ENCODE measurements around the gene MALL. TPM values are rescaled to one million over a fixed set of nuclear protein-coding genes. Genes with fewer than 3 reads are reported as not detected.
"Not testable (repeated sequence)": the region's sequence is repeated elsewhere in the genome, so short reads cannot be mapped to it uniquely, and the experiment has no call there.

The MALL gene
- polyA plus RNA-seq, 1 donor: 15.2 TPM

- DNase-seq: no peak
Measured at GRCh38 chr2:110099471-110100225, 16.0 kb downstream of the MALL start.

- no peak for DNase-seq
Measured at GRCh38 chr2:110099038-110099425, 16.6 kb downstream of the MALL start.

- no peak for DNase-seq
Measured at GRCh38 chr2:110097506-110098220, 18.0 kb downstream of the MALL start.

DNA sequence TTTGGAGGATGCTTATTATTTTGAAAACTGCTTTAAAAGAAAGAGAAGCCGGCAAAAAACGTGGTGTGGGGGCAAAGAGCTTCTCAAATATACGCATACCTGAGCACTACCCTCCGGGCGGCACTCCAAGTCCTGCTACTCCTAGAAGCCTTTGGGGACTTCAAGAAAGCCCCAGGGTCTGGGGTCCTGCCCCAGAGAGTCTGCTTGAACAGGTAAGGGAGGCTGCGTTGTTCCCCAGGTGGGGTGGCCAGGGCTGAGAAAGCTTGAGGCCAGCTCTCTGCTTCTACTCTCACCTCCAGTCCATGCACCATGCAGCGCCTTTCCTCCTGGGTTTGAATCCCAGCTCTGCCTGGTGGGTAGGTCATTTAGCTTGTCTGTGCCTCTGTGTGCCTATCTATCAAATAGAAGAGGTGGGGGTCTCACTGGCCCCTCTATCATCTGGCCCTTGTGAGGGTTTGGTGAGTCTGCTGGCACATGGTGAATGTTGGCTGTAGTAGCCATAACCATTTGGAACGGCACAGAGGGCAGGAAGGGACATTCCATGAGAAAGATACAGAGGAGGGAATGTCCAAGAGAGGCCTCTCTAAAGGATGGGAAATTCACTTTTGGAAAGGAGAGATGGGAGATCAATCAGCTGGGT lies 19.5 kb downstream of the MALL start:
- no peak for DNase-seq

DNA sequence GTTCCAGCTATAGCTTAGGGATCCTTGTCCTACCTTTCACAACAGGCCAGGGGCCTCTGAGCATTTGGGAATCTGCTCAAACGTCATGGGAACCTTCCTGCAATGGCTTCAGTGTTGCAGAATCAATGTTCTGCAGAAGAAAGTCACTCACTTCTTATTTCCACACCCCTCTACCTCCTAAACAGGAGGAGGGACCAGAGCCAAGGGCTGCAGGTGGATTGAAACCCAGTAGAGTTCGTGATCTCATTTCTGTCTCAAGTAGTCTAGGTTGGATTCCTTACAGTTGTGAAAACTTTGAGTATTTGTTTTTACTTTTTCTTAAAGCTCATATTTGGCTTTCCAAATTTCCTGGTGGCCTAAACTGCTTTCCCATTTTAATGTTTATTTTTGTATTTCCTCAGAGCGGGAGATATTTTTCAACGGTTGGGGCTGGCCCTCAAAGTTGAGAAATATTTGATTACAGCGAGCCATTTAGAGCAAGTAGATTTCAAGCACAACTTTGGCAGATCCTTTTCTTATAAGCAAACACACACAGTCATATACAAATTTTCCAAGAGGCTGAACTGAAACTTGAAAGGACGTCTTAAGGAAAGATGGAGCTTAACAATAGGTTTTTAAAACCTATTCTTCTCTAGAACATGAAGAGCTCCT lies 20.6 kb downstream of the MALL start:
- DNase-seq: not testable (repeated sequence)

DNA sequence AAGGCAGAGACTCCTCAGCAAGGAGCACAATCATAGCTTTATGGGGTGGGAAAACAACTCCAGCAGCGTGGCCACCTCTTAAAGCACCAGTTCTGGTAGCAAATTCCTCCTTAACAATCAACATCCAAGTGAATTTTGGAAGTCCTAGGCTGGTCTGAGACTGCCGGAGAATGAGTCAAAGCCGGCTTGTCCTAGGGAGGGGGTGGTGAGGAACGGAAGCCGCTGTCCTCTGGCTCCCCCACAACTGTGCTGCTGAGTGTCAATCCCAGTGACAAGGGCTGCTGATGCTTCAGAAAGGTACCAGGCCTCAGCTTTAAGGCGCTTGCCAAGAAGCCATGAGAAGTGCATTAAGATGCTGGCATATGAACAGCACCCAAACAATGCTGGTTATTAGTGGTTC lies 21.7 kb downstream of the MALL start:
- DNase-seq: not testable (repeated sequence)

- DNase-seq: not testable (repeated sequence)
Measured at GRCh38 chr2:110090164-110090563, 25.5 kb downstream of the MALL start.

DNA sequence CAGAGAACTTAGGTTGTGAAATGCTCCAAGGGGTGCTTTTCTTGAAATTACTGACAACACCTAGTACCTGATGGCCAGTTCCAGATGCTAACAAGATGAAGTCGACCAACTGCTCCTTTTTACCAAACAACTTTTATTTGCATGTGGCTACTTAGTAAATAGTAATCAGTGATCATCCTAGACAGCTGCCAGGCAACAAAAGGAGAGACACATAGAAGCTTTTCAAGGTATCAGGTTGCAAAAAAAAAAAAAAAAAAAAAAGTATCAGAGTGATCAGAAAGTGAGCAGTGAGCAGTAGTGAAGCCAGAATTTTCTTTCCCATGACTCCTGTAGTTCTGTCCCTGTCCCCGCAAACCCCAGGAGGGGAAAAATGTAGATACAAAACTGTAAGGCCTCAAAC lies 31.9 kb downstream of the MALL start:
- DNase-seq: not testable (repeated sequence)

- not testable (repeated sequence) for DNase-seq
Measured at GRCh38 chr2:110083162-110083561, 32.5 kb downstream of the MALL start.

DNA sequence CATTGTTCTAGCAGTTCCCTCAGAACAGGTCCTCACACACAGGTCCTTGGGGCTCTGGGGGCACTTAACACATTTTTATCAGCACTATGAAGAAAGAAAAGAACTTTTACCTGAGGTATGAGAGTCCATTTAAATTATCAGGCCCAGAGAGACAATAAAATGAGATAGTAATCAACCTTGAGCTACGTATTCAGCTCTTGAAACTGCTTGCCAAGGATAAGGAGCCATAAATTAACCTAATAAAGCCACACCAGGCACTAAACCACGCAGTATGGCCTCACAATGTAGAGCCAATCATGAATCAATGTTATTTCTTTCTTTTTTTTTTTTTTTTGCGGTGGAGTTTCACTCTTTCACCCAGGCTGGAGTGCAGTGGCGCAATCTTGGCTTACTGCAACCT lies 37.5 kb downstream of the MALL start:
- not testable (repeated sequence) for DNase-seq

DNA sequence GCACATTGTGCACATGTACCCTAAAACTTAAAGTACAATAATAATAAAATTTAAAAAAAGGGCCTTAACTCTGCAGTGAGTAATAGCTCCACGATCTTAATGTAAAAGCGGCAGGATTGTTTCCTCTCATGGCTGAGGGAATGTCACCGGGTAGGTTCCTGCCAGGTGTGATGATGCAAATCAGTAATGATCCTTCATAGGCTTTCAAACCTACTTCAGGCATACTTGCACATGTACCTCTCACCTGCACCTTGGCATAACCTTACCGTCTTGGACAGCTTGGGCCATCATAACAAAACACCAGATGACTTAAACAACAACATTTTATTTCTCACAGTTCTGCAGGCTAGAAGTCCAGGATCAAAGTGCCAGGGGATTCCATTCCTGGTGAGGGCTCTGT lies 39.7 kb downstream of the MALL start:
- not testable (repeated sequence) for DNase-seq

- not testable (repeated sequence) for DNase-seq
Measured at GRCh38 chr2:110069869-110070268, 45.8 kb downstream of the MALL start.

DNA sequence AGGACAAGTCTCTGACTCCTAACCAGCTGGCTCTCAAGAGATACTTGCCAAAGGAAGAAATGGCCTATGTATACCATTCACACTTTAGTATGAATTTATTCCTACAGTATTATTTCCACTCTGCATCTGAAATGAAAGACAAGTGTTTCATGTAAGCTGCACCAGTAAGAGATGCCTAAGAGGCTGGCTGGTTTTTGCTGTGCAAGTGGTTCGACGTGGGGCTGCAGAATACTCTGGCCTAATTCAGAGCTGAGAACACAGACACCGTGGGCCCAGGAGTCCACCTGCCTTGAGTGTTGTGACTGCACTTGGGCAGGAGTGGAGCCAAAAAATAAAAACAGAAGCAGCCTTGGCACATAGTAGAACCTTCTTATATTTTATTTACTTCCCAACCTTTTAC lies 47.5 kb downstream of the MALL start:
- not testable (repeated sequence) for DNase-seq

- not testable (repeated sequence) for DNase-seq
Measured at GRCh38 chr2:110062332-110062731, 53.3 kb downstream of the MALL start.

- DNase-seq: not testable (repeated sequence)
Measured at GRCh38 chr2:110060550-110060949, 55.1 kb downstream of the MALL start.

DNA sequence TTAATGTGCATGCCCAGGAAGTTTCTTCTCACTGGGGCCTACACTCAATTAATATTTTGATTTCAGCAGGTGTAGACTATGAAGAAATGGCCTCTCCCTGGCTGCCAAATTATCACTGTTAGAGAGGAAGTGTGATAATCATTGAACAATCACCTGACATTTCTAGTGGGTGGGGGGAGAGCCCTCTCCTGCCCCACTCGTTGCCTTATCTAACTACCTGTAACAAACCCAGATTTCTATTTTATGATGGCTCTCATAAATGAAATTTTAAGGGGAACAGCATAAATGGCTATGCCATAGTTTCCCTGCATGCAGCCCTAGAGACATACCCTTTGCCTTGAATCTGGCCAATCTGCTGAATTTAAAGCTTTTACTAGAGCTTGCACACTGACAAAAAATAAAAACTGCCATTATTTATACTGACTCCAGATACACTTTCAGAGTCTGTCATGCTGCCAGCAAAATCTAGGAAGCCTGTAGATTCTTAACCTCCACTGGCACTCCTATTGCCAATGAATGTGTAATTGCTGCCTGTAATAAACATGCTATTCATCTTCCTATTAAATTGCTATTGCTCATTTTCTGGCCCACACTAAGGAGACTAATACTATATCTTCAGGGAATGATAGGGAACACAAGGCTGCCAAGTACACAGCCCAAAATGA lies 55.8 kb downstream of the MALL start:
- not testable (repeated sequence) for DNase-seq

- not testable (repeated sequence) for DNase-seq
Measured at GRCh38 chr2:110059009-110059693, 56.5 kb downstream of the MALL start.

DNA sequence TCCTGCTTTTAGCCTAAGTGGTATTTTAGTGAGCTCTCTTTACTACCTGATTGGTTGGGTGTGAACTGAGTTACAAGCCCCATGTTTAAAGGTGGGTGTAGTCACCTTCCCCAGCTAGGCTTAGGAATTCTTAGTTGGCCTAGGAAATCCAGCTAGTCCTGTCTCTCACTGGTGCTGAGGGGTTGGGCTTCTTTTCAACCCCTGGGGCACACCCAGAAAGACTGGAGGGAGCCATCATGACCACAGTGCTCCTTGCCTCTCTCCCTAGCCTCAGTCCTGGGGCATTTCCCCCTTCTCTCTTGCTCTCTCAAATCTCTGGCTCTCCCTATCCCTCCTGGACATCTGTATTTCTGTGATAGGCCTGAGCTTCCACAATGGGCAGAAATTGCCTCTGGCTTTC lies 57.6 kb downstream of the MALL start:
- not testable (repeated sequence) for DNase-seq

- not testable (repeated sequence) for DNase-seq
Measured at GRCh38 chr2:110055819-110056408, 59.7 kb downstream of the MALL start.

DNA sequence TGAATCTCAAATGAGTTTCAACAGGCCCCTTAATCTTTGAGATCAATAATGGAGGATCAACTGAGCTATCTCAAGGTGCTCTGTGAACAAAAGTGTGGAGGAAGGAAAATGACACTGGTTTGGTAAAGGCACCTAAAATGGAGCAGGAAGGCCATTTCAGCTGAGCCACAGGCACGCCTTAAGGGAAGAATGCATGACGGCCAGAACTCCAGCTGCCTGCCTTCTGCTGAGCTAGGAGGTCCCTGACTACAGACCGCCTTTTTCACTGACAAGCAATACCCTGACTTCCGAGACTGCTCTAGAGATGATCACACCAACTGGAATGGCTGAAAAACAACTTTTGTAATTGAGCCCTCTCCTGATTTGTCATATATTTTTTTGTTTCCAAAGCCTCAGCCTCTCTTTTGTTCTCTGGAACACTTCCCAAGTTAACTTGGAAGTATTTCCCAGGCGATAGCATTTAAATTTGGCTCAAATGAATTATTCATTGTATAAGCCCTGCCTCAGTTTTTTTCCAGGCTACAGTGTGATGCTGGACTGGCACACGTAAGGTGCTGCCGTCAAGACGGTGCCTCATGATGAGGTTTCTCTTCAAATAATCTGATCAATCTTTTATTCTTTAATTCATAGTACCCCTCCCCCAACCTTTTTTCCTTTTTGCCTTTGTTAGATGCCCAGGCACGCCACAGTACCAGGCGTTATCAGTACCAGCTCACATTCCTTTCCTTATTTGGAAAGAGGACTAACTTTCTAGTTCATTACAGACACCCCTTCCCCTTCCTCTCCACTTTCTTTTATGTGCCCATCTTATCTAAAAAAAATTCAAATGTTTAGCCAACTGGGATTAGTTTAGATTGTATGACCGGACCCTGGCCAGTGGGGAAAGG lies 60.9 kb downstream of the MALL start:
- DNase-seq: peak; percentile 39

Data from left kidney (tissue), 2 donors.